ENCODE measurements around the gene ALOX15. TPM values are rescaled to one million over a fixed set of nuclear protein-coding genes. Genes with fewer than 3 reads are reported as not detected.

The ALOX15 gene
- total and polyA plus RNA-seq, 10 of the 15 experiments (the other 5 are each of a cell fraction or from before 2014, with no cell fraction given): 0.05 to 1.0 (median 0.24) TPM

DNA sequence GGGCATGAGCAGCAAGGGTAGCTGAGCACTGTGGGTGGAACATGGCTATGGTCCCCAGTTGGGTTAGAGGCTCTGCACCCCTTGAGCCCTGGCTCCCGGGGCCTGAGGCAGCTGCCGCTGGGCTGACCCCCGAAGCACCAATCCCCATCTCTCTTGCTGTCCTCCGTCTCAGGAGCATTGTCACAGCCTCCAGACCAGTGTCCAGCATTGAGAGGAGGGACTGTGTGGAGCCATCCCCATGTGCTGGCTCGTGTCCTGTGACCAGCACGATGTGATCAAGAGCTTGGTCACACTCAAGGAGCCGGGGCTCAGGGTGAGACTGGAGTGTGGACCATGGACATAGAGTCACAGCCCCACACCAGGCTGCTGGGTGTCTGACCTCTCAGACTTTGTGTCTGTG, 54.3 kb downstream of the ALOX15 start (continued):
- TF ChIP-seq, protein P1, sequence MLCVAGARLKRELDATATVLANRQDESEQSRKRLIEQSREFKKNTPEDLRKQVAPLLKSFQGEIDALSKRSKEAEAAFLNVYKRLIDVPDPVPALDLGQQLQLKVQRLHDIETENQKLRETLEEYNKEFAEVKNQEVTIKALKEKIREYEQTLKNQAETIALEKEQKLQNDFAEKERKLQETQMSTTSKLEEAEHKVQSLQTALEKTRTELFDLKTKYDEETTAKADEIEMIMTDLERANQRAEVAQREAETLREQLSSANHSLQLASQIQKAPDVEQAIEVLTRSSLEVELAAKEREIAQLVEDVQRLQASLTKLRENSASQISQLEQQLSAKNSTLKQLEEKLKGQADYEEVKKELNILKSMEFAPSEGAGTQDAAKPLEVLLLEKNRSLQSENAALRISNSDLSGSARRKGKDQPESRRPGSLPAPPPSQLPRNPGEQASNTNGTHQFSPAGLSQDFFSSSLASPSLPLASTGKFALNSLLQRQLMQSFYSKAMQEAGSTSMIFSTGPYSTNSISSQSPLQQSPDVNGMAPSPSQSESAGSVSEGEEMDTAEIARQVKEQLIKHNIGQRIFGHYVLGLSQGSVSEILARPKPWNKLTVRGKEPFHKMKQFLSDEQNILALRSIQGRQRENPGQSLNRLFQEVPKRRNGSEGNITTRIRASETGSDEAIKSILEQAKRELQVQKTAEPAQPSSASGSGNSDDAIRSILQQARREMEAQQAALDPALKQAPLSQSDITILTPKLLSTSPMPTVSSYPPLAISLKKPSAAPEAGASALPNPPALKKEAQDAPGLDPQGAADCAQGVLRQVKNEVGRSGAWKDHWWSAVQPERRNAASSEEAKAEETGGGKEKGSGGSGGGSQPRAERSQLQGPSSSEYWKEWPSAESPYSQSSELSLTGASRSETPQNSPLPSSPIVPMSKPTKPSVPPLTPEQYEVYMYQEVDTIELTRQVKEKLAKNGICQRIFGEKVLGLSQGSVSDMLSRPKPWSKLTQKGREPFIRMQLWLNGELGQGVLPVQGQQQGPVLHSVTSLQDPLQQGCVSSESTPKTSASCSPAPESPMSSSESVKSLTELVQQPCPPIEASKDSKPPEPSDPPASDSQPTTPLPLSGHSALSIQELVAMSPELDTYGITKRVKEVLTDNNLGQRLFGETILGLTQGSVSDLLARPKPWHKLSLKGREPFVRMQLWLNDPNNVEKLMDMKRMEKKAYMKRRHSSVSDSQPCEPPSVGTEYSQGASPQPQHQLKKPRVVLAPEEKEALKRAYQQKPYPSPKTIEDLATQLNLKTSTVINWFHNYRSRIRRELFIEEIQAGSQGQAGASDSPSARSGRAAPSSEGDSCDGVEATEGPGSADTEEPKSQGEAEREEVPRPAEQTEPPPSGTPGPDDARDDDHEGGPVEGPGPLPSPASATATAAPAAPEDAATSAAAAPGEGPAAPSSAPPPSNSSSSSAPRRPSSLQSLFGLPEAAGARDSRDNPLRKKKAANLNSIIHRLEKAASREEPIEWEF (IDR thresholded peaks at IDR 0.05; ENCODE audit: insufficient replicate concordance, low read depth, low read length): no peak
- TF ChIP-seq ZNF622 (IDR thresholded peaks at IDR 0.05) (no peak), CBX3 (IDR thresholded peaks at IDR 0.05; ENCODE audit: borderline replicate concordance, low read depth) (no peak)

DNA sequence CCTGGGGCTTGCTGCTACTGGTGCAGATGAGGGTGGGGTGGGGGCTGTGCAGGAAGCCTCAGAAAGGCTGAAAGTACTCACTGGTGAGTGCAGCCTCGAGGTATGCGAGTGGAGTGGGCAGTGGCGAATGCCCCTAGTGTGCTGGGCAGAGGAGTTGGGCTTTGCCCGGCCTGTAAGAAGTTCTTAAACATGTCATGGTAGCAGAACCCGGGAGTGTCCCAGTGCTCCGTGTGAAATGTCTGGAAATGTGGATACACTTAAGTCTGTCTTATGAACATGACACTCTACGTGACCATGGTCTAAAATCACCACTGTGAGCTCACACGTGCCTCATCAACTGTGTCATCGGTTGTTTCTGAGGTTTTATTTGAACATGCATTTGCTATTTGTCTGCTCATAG, 55.4 kb downstream of the ALOX15 start:
- H3K79me2 ChIP-seq (ENCODE audit: control insufficient read depth, insufficient read depth, low read length): no peaks in the 10 kb centered on the region
- peaks cover 8 to 13% of the 10 kb centered on the region in 2 experiments for H3K27me3 ChIP-seq (replicated peaks in 1 of 2; ENCODE audit: control insufficient read depth in 2 of 2, insufficient read depth in 2 of 2, low read length in 1 of 2)
- no peak for DNase-seq (ENCODE audit: low read depth, low spot score)
- BruUV-seq (replicated peaks): no TSS peak
- H3K4me1 ChIP-seq (ENCODE audit: control insufficient read depth, insufficient read depth, low read length): no peaks in the 10 kb centered on the region
- CTCF ChIA-PET: interaction anchor here (1.1 kb wide), 1 partner anchor 19 kb away, joined by 5 read pairs; no protein-coding TSS in a partner anchor
- H4K20me1 ChIP-seq (ENCODE audit: control insufficient read depth, insufficient read depth): no peaks in the 10 kb centered on the region; the same call in none of the 2 replicates
- no peak overlapping the region for H3K9ac ChIP-seq (ENCODE audit: control insufficient read depth, insufficient read depth, low read length)
- intact Hi-C loops (cut with micrococcal nuclease; ENCODE audit: unreplicated experiment) (no loop called here), in situ Hi-C loops (cut with MboI) (no loop called here)
- 50% methylated on average over 9 of the region's 9 CpGs for WGBS (ENCODE audit: insufficient coverage, insufficient replicate concordance, low lambda C conversion rate, missing lambda C conversion rate)
- H3K4me2 ChIP-seq (ENCODE audit: control insufficient read depth, insufficient read depth): no peak overlapping the region
- RAD21 ChIA-PET (ENCODE audit: unreplicated experiment): no interaction called here
- FAIRE-seq: no peak
- no peak overlapping the region for H3K27ac ChIP-seq (ENCODE audit: control insufficient read depth, insufficient read depth)
- TF ChIP-seq MXI1 (IDR thresholded peaks at IDR 0.05; ENCODE audit: low read depth, low read length) (no peak), SMARCA5 (IDR thresholded peaks at IDR 0.05) (no peak), ZNF274 (IDR thresholded peaks at IDR 0.05; ENCODE audit: insufficient read depth, insufficient read length) (no peak), ZNF24 (IDR thresholded peaks at IDR 0.05) (no peak)
- TF ChIP-seq, protein P2, sequence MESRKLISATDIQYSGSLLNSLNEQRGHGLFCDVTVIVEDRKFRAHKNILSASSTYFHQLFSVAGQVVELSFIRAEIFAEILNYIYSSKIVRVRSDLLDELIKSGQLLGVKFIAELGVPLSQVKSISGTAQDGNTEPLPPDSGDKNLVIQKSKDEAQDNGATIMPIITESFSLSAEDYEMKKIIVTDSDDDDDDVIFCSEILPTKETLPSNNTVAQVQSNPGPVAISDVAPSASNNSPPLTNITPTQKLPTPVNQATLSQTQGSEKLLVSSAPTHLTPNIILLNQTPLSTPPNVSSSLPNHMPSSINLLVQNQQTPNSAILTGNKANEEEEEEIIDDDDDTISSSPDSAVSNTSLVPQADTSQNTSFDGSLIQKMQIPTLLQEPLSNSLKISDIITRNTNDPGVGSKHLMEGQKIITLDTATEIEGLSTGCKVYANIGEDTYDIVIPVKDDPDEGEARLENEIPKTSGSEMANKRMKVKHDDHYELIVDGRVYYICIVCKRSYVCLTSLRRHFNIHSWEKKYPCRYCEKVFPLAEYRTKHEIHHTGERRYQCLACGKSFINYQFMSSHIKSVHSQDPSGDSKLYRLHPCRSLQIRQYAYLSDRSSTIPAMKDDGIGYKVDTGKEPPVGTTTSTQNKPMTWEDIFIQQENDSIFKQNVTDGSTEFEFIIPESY (IDR thresholded peaks at IDR 0.05): no peak
- POLR2A ChIA-PET: no interaction called here
- H3K4me3 ChIP-seq: no peak overlapping the region
- no peaks in the 10 kb centered on the region; the same call in 2 of the 3 replicates for H3K9me3 ChIP-seq (replicated peaks; ENCODE audit: control insufficient read depth, insufficient read depth, low read length)
- SMC1A ChIA-PET (ENCODE audit: uncharacterized antibody, unreplicated experiment): no interaction called here
- ATAC-seq: no peak
- no peak overlapping the region for H2AFZ ChIP-seq (ENCODE audit: control insufficient read depth, low read depth, low read length)
- H3K36me3 ChIP-seq (ENCODE audit: control insufficient read depth in 2 of 2, insufficient read depth in 2 of 2, low read length in 1 of 2): no peaks in the 10 kb centered on the region
